Measurements from ENCODE around the gene POLR3H.

Gene POLR3H

GRCh38 chr22:41532908-41533825 lies 11.1 kb downstream of the POLR3H start:
- Histone ChIP-seq H3K4me1 (ENCODE audit: control insufficient read depth, insufficient read depth, low read length) (no peaks in the 10 kb centered on the region), H3K27ac (ENCODE audit: extremely low read depth, low read depth, low read length) (no peak overlapping the region), H3K4me3 (ENCODE audit: low read depth, low read length) (no peak overlapping the region), H3K9me3 (ENCODE audit: control insufficient read depth, insufficient read depth, low read depth, low read length) (no peaks in the 10 kb centered on the region), H3K36me3 (ENCODE audit: control insufficient read depth in 2 of 2, insufficient read depth in 1 of 2, low read length in 2 of 2) (peaks cover 8 to 75% of the 10 kb centered on the region in 2 experiments; a peak in 2 of 3 replicates)
- TF ChIP-seq GLIS2 (tag by site-specific recombination; IDR thresholded peaks at IDR 0.05) (0 out of 2 replicates have a peak, but pooled peaks have one; percentile 22), ZNF654 (tag by site-specific recombination; IDR thresholded peaks at IDR 0.05; ENCODE audit: low read depth) (peak; percentile 44), ZNF529 (tag by site-specific recombination; IDR thresholded peaks at IDR 0.05; ENCODE audit: insufficient replicate concordance) (no peak)
- TF ChIP-seq, protein P1, sequence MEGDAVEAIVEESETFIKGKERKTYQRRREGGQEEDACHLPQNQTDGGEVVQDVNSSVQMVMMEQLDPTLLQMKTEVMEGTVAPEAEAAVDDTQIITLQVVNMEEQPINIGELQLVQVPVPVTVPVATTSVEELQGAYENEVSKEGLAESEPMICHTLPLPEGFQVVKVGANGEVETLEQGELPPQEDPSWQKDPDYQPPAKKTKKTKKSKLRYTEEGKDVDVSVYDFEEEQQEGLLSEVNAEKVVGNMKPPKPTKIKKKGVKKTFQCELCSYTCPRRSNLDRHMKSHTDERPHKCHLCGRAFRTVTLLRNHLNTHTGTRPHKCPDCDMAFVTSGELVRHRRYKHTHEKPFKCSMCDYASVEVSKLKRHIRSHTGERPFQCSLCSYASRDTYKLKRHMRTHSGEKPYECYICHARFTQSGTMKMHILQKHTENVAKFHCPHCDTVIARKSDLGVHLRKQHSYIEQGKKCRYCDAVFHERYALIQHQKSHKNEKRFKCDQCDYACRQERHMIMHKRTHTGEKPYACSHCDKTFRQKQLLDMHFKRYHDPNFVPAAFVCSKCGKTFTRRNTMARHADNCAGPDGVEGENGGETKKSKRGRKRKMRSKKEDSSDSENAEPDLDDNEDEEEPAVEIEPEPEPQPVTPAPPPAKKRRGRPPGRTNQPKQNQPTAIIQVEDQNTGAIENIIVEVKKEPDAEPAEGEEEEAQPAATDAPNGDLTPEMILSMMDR (tag by site-specific recombination; IDR thresholded peaks at IDR 0.05) = peak; percentile 72
- ChIA-PET CTCF (interaction anchor here (0.5 to 1.2 kb wide), 23 partner anchors 8 to 634 kb away, joined by 3 to 12 read pairs (median 4); partner anchors contain the start of genes ACO2, PHF5A, PMM1 and POLR3H), POLR2A (interaction anchor here (0.5 to 1.2 kb wide), 3 partner anchors 57 to 152 kb away, joined by 3 read pairs; partner anchors contain the start of gene PMM1)

- ChIA-PET POLR2A (no interaction called here), CTCF (interaction anchor here (0.6 to 1.2 kb wide), 6 partner anchors 9 to 134 kb away, joined by 3 to 10 read pairs (median 4); no protein-coding TSS in a partner anchor)
- H3K27ac ChIP-seq (ENCODE audit: extremely low read depth, low read depth, low read length) = no peak overlapping the region
- H3K36me3 ChIP-seq (ENCODE audit: control insufficient read depth in 2 of 2, insufficient read depth in 1 of 2, low read length in 2 of 2) = peaks cover 8 to 81% of the 10 kb centered on the region in 2 experiments; a peak in 2 of 3 replicates
- H3K4me1 ChIP-seq (ENCODE audit: control insufficient read depth, insufficient read depth, low read length) = no peaks in the 10 kb centered on the region
- no peaks in the 10 kb centered on the region for H3K9me3 ChIP-seq (ENCODE audit: control insufficient read depth, insufficient read depth, low read depth, low read length)
- no peak overlapping the region for H3K4me3 ChIP-seq (ENCODE audit: low read depth, low read length)
- TF ChIP-seq ZBTB6 (tag by site-specific recombination; IDR thresholded peaks at IDR 0.05) (no peak), ZNF48 (tag by site-specific recombination; IDR thresholded peaks at IDR 0.05) (no peak), ZFHX2 (tag by site-specific recombination; conservative IDR thresholded peaks at IDR 0.05) (peak; percentile 28), RBAK (tag by site-specific recombination; IDR thresholded peaks at IDR 0.05) (no peak), EGR2 (tag by site-specific recombination; IDR thresholded peaks at IDR 0.05; ENCODE audit: low read depth) (0 out of 2 replicates have a peak, but pooled peaks have one; percentile 29), ZNF19 (tag by site-specific recombination; IDR thresholded peaks at IDR 0.05; ENCODE audit: low read depth) (no peak)
Measured at GRCh38 chr22:41531715-41532477, 12.4 kb downstream of the POLR3H start.

DNA sequence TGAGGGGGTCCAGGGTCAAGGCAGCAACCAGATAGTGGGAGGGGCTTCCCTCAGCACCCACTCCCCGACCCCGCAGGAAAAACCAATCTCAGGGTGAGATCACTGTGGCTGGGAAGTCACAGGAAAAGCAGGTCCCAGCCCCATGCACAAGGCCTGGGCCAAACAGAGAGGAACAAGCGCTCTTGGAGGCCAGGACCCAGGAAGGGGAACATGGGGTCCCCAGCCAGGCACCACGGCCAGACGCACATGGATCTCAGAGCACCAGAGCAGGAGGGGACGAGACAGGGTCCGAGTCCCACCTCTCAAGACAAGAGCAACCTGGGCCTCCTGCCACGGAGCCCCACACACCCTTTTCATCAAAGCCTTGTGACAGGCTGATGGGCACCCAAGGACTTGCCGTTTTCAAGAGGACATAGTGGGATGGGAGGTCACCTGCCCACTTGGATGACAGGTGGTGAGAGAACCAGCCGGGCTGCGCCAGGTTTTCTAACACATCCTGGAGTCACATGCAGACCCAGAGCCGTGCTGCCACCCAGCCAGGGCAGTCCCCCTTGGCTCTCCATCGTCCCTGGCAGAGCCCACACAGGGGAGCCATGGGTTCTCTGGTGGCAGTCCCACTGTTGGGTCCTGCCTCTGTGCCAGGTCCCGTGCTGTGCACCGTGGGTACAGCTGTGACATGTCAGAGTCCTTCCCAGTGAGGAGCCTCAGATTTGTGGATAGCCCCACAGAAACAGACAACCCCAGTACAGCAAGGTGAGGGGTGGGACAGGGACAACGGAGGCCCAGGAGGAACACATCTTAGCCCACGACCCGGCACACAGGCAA lies 13.2 kb downstream of the POLR3H start:
- H3K9me3 ChIP-seq (ENCODE audit: control insufficient read depth, insufficient read depth, low read depth, low read length) = no peaks in the 10 kb centered on the region
- POLR2A ChIA-PET = interaction anchor here (1.2 kb wide), 1 partner anchor 85 kb away, joined by 3 read pairs; the partner anchor contains the start of gene TOB2
- TF ChIP-seq OSR2 (tag by site-specific recombination; IDR thresholded peaks at IDR 0.05) = no peak
- TF ChIP-seq EGR2 (tag by site-specific recombination; IDR thresholded peaks at IDR 0.05; ENCODE audit: low read depth) = peak; percentile 36; the same call in 1 of the 2 replicates
- TF ChIP-seq ZBTB20 (tag by site-specific recombination; IDR thresholded peaks at IDR 0.05) = no peak
- TF ChIP-seq ZNF843 (tag by site-specific recombination; IDR thresholded peaks at IDR 0.05) = no peak
- TF ChIP-seq ZNF10 (tag by site-specific recombination; IDR thresholded peaks at IDR 0.05) = no peak
- no peak for TF ChIP-seq ZNF707 (tag by site-specific recombination; IDR thresholded peaks at IDR 0.05)
- peaks cover 8 to 89% of the 10 kb centered on the region in 2 experiments; a peak in 2 of 3 replicates for H3K36me3 ChIP-seq (ENCODE audit: control insufficient read depth in 2 of 2, insufficient read depth in 1 of 2, low read length in 2 of 2)
- no peak overlapping the region for H3K4me3 ChIP-seq (ENCODE audit: low read depth, low read length)
- H3K4me1 ChIP-seq (ENCODE audit: control insufficient read depth, insufficient read depth, low read length) = no peaks in the 10 kb centered on the region
- CTCF ChIA-PET = interaction anchor here (0.9 to 1.2 kb wide), 3 partner anchors 13 to 66 kb away, joined by 3 to 6 read pairs (median 5); no protein-coding TSS in a partner anchor
- peak overlapping the region; percentile 19; the same call in 1 of the 2 replicates for H3K27ac ChIP-seq (ENCODE audit: extremely low read depth, low read depth, low read length)
